ENCODE measurements around the gene LRRC38.

DNA sequence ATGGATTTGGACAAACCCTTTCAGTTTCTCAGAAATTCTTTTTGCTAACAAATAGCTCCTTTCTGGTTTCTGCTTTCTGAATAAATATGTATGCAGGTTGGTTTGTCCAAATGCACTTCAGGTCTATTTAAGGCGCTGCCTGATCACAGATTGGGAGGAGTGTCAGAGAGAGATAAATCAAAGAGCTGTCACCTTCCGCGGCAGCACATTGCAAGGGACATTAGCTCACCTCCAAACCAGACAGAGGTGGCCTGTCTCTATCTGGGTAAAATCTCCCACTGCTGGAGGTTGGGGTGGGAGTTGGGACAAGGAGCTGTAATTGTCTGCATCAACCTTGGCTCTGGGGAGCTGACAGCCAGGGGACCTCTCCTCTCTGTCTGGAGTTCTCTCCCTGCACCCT, 78.3 kb downstream of the LRRC38 start:
- TF ChIP-seq POLR2AphosphoS5 (IDR thresholded peaks at IDR 0.05), result no peak
- TF ChIP-seq, protein P1, sequence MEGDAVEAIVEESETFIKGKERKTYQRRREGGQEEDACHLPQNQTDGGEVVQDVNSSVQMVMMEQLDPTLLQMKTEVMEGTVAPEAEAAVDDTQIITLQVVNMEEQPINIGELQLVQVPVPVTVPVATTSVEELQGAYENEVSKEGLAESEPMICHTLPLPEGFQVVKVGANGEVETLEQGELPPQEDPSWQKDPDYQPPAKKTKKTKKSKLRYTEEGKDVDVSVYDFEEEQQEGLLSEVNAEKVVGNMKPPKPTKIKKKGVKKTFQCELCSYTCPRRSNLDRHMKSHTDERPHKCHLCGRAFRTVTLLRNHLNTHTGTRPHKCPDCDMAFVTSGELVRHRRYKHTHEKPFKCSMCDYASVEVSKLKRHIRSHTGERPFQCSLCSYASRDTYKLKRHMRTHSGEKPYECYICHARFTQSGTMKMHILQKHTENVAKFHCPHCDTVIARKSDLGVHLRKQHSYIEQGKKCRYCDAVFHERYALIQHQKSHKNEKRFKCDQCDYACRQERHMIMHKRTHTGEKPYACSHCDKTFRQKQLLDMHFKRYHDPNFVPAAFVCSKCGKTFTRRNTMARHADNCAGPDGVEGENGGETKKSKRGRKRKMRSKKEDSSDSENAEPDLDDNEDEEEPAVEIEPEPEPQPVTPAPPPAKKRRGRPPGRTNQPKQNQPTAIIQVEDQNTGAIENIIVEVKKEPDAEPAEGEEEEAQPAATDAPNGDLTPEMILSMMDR (IDR thresholded peaks at IDR 0.05), result no peak
